Rectal smooth muscle tissue (tissue), 1 donor: ENCODE measurements around the gene PERP.
"Not testable (repeated sequence)": the region's sequence is repeated elsewhere in the genome, so short reads cannot be mapped to it uniquely, and the experiment has no call there.

ENCODE experiments used
- H3K27ac ChIP-seq: one replicate; pipeline ENCODE4 v1.7.0; 2013; ENCODE audit warnings: low read depth, low read length, inconsistent platforms
- H3K27me3 ChIP-seq: one replicate; pipeline ENCODE4 v1.7.0; 2013; ENCODE audit warnings: low read length; ENCODE audit not compliant: control insufficient read depth, insufficient read depth
- H3K36me3 ChIP-seq: one replicate; pipeline ENCODE4 v1.7.0; 2013; ENCODE audit warnings: low read length; ENCODE audit not compliant: control insufficient read depth, insufficient read depth
- H3K4me1 ChIP-seq: one replicate; pipeline ENCODE4 v1.7.0; 2013; ENCODE audit warnings: low read length; ENCODE audit not compliant: control insufficient read depth, insufficient read depth
- H3K4me3 ChIP-seq: one replicate; pipeline ENCODE4 v1.7.0; 2013; ENCODE audit warnings: low read length
- H3K9ac ChIP-seq: one replicate; pipeline ENCODE4 v1.7.0; 2013; ENCODE audit warnings: low read length

PERP gene

GRCh38 chr6:138107078-138107751 is at the start of gene PERP:
Gene PERP, minus strand, starts transcription at chr6:138107419. Its CDS starts 79 bp downstream, at chr6:138107340.
- Histone ChIP-seq H3K4me1 (no peaks in the 10 kb centered on the region), H3K27ac (peak within 1 kb of the TSS; percentile 81), H3K9ac (peak within 1 kb of the TSS; percentile 35), H3K36me3 (no peaks in the 10 kb centered on the region), H3K4me3 (peak within 1 kb of the TSS; percentile 87), H3K27me3 (no peaks in the 10 kb centered on the region)

GRCh38 chr6:138155443-138155842 is 48.2 kb upstream of the PERP start:
- Histone ChIP-seq H3K27me3 (peaks cover 2% of the 10 kb centered on the region), H3K27ac (no peak overlapping the region)

GRCh38 chr6:138146544-138146943 is 39.3 kb upstream of the PERP start:
- Histone ChIP-seq H3K4me3 (no peak overlapping the region), H3K27ac (no peak overlapping the region), H3K27me3 (no peaks in the 10 kb centered on the region), H3K9ac (no peak overlapping the region), H3K36me3 (no peaks in the 10 kb centered on the region), H3K4me1 (no peaks in the 10 kb centered on the region)

More at GRCh38 chr6:138155443-138155842, 48.2 kb upstream of the PERP start:
- no peak overlapping the region for H3K9ac ChIP-seq
- no peaks in the 10 kb centered on the region for H3K4me1 ChIP-seq
- H3K4me3 ChIP-seq = no peak overlapping the region
- no peaks in the 10 kb centered on the region for H3K36me3 ChIP-seq

- H3K9ac ChIP-seq = no peak overlapping the region
- H3K4me3 ChIP-seq = no peak overlapping the region
- no peaks in the 10 kb centered on the region for H3K4me1 ChIP-seq
- H3K36me3 ChIP-seq = no peaks in the 10 kb centered on the region
- no peaks in the 10 kb centered on the region for H3K27me3 ChIP-seq
- H3K27ac ChIP-seq = no peak overlapping the region
These were observed 38.2 kb upstream of the PERP start for GRCh38 chr6:138145402-138145801.

- no peaks in the 10 kb centered on the region for H3K36me3 ChIP-seq
- H3K4me1 ChIP-seq = no peaks in the 10 kb centered on the region
- no peak overlapping the region for H3K9ac ChIP-seq
- H3K27ac ChIP-seq = no peak overlapping the region
- no peaks in the 10 kb centered on the region for H3K27me3 ChIP-seq
- H3K4me3 ChIP-seq = no peak overlapping the region
These were observed 35.6 kb upstream of the PERP start for GRCh38 chr6:138142806-138143205.

GRCh38 chr6:138129190-138129589 is 22.0 kb upstream of the PERP start:
- no peaks in the 10 kb centered on the region for H3K4me1 ChIP-seq
- no peak overlapping the region for H3K4me3 ChIP-seq
- no peaks in the 10 kb centered on the region for H3K27me3 ChIP-seq

GRCh38 chr6:138128096-138128495 is 20.9 kb upstream of the PERP start:
- Histone ChIP-seq H3K4me3 (no peak overlapping the region), H3K36me3 (no peaks in the 10 kb centered on the region), H3K27ac (no peak overlapping the region), H3K4me1 (no peaks in the 10 kb centered on the region), H3K27me3 (no peaks in the 10 kb centered on the region), H3K9ac (no peak overlapping the region)

More at GRCh38 chr6:138129190-138129589, 22.0 kb upstream of the PERP start:
- Histone ChIP-seq H3K36me3 (no peaks in the 10 kb centered on the region), H3K27ac (no peak overlapping the region), H3K9ac (no peak overlapping the region)

- no peak overlapping the region for H3K9ac ChIP-seq
- H3K4me3 ChIP-seq = no peak overlapping the region
- no peaks in the 10 kb centered on the region for H3K27me3 ChIP-seq
- no peaks in the 10 kb centered on the region for H3K4me1 ChIP-seq
- H3K27ac ChIP-seq = no peak overlapping the region
- no peaks in the 10 kb centered on the region for H3K36me3 ChIP-seq
These were observed 16.9 kb upstream of the PERP start for GRCh38 chr6:138124096-138124495.

- H3K27ac ChIP-seq = no peak overlapping the region
- no peak overlapping the region for H3K9ac ChIP-seq
- H3K4me1 ChIP-seq = no peaks in the 10 kb centered on the region
- H3K4me3 ChIP-seq = no peak overlapping the region
- no peaks in the 10 kb centered on the region for H3K27me3 ChIP-seq
- no peaks in the 10 kb centered on the region for H3K36me3 ChIP-seq
These were observed 12.8 kb upstream of the PERP start for GRCh38 chr6:138119976-138120375.

- not testable (repeated sequence) for H3K27ac ChIP-seq, H3K4me3 ChIP-seq, H3K4me1 ChIP-seq, H3K36me3 ChIP-seq, H3K27me3 ChIP-seq, H3K9ac ChIP-seq
These were observed 12.0 kb upstream of the PERP start for GRCh38 chr6:138119229-138119628.

- H3K27ac ChIP-seq = no peak overlapping the region
- no peaks in the 10 kb centered on the region for H3K27me3 ChIP-seq
- H3K9ac ChIP-seq = no peak overlapping the region
- H3K4me3 ChIP-seq = no peak overlapping the region
- no peaks in the 10 kb centered on the region for H3K36me3 ChIP-seq
- no peaks in the 10 kb centered on the region for H3K4me1 ChIP-seq
These were observed 10.2 kb upstream of the PERP start for GRCh38 chr6:138117376-138117914.

- Histone ChIP-seq H3K9ac (no peak overlapping the region), H3K4me1 (no peaks in the 10 kb centered on the region), H3K4me3 (no peak overlapping the region), H3K27ac (no peak overlapping the region), H3K27me3 (no peaks in the 10 kb centered on the region), H3K36me3 (no peaks in the 10 kb centered on the region)
These were observed 9.4 kb upstream of the PERP start for GRCh38 chr6:138116661-138116999.
